GM23338 (cell line): Measurements from ENCODE around the gene UBE2QL1. TPM values are rescaled to one million over a fixed set of nuclear protein-coding genes. Genes with fewer than 3 reads are reported as not detected.

Experiments
- CREB1 ChIP-seq: fragments of 250-450 bp; sonication (Bioruptor Pico); IDR thresholded peaks from 2 replicates; pipeline ENCODE4 v1.5.0; 2020; ENCODE audit warnings: low read depth, mild to moderate bottlenecking, moderate library complexity
- CTCF ChIP-seq, 2 experiments: fragments of 200-600 bp in 1 of 2; sonication (generic) in 1 of 2; conservative IDR thresholded peaks; 2 replicates each; pipeline versions ENCODE4 v1.5.1 to v1.6.1; 2016 to 2017; ENCODE audit warnings: antibody characterized with exemption in 2 of 2, low read depth in 2 of 2, mild to moderate bottlenecking in 2 of 2, moderate library complexity in 1 of 2
- EZH2 ChIP-seq: fragments of 200-600 bp; sonication (generic); IDR thresholded peaks from one replicate; pipeline ENCODE4 v1.8.0; 2017; ENCODE audit warnings: antibody characterized with exemption, mild to moderate bottlenecking, low read depth; ENCODE audit not compliant: unreplicated experiment
- EZH2phosphoT487 ChIP-seq: fragments of 200-600 bp; sonication (generic); IDR thresholded peaks from one replicate; pipeline ENCODE4 v1.8.1; 2018; ENCODE audit warnings: antibody characterized with exemption; ENCODE audit not compliant: unreplicated experiment
- POLR2AphosphoS5 ChIP-seq: IDR thresholded peaks from 2 replicates; pipeline ENCODE4 v1.6.1; 2016; ENCODE audit warnings: antibody characterized with exemption, low read depth
- STAT1 ChIP-seq: IDR thresholded peaks from one replicate; pipeline ENCODE4 v1.6.1; 2016; ENCODE audit warnings: antibody characterized with exemption; ENCODE audit not compliant: unreplicated experiment
- ZNF114 ChIP-seq: fragments of 250-450 bp; sonication (Bioruptor Pico); IDR thresholded peaks from 2 replicates; pipeline ENCODE4 v1.5.0; 2020; ENCODE audit warnings: mild to moderate bottlenecking, moderate library complexity
- ZNF331 ChIP-seq: fragments of 250-450 bp; sonication (Bioruptor Pico); IDR thresholded peaks from 2 replicates; pipeline ENCODE4 v1.5.0; 2020; ENCODE audit warnings: low read depth, mild to moderate bottlenecking, moderate library complexity
- polyA plus RNA-seq: library from polyadenylated mRNA; unstranded; fragments of >200 nt; fragmentation: Nextera tagmentation; extraction: Ambion mirVana; gene quantifications from 2 replicates; pipeline ENCODE4 v1.2.1, GENCODE V29; 2016
- total RNA-seq: library from RNA; depleted of rRNA; stranded (reverse); fragments of >200 nt; shearing (Covaris generic); gene quantifications from 2 replicates; pipeline ENCODE4 v1.2.3, GENCODE V29; 2014
- TF ChIP-seq, protein P1 (sequence below): fragments of 250-450 bp; sonication (Bioruptor Pico); IDR thresholded peaks from 2 replicates; pipeline ENCODE4 v1.5.0; 2020; ENCODE audit warnings: mild to moderate bottlenecking, moderate library complexity
- TF ChIP-seq, protein P2 (sequence below): IDR thresholded peaks from one replicate; pipeline ENCODE4 v1.6.1; 2018; ENCODE audit warnings: antibody characterized with exemption; ENCODE audit not compliant: unreplicated experiment

UBE2QL1 gene
- total and polyA plus RNA-seq, 2 experiments from 2014 or later = 0.40 to 0.83 TPM

GRCh38 chr5:6407558-6408259 is 41.0 kb upstream of the UBE2QL1 start (continued):
- TF ChIP-seq, protein P1, sequence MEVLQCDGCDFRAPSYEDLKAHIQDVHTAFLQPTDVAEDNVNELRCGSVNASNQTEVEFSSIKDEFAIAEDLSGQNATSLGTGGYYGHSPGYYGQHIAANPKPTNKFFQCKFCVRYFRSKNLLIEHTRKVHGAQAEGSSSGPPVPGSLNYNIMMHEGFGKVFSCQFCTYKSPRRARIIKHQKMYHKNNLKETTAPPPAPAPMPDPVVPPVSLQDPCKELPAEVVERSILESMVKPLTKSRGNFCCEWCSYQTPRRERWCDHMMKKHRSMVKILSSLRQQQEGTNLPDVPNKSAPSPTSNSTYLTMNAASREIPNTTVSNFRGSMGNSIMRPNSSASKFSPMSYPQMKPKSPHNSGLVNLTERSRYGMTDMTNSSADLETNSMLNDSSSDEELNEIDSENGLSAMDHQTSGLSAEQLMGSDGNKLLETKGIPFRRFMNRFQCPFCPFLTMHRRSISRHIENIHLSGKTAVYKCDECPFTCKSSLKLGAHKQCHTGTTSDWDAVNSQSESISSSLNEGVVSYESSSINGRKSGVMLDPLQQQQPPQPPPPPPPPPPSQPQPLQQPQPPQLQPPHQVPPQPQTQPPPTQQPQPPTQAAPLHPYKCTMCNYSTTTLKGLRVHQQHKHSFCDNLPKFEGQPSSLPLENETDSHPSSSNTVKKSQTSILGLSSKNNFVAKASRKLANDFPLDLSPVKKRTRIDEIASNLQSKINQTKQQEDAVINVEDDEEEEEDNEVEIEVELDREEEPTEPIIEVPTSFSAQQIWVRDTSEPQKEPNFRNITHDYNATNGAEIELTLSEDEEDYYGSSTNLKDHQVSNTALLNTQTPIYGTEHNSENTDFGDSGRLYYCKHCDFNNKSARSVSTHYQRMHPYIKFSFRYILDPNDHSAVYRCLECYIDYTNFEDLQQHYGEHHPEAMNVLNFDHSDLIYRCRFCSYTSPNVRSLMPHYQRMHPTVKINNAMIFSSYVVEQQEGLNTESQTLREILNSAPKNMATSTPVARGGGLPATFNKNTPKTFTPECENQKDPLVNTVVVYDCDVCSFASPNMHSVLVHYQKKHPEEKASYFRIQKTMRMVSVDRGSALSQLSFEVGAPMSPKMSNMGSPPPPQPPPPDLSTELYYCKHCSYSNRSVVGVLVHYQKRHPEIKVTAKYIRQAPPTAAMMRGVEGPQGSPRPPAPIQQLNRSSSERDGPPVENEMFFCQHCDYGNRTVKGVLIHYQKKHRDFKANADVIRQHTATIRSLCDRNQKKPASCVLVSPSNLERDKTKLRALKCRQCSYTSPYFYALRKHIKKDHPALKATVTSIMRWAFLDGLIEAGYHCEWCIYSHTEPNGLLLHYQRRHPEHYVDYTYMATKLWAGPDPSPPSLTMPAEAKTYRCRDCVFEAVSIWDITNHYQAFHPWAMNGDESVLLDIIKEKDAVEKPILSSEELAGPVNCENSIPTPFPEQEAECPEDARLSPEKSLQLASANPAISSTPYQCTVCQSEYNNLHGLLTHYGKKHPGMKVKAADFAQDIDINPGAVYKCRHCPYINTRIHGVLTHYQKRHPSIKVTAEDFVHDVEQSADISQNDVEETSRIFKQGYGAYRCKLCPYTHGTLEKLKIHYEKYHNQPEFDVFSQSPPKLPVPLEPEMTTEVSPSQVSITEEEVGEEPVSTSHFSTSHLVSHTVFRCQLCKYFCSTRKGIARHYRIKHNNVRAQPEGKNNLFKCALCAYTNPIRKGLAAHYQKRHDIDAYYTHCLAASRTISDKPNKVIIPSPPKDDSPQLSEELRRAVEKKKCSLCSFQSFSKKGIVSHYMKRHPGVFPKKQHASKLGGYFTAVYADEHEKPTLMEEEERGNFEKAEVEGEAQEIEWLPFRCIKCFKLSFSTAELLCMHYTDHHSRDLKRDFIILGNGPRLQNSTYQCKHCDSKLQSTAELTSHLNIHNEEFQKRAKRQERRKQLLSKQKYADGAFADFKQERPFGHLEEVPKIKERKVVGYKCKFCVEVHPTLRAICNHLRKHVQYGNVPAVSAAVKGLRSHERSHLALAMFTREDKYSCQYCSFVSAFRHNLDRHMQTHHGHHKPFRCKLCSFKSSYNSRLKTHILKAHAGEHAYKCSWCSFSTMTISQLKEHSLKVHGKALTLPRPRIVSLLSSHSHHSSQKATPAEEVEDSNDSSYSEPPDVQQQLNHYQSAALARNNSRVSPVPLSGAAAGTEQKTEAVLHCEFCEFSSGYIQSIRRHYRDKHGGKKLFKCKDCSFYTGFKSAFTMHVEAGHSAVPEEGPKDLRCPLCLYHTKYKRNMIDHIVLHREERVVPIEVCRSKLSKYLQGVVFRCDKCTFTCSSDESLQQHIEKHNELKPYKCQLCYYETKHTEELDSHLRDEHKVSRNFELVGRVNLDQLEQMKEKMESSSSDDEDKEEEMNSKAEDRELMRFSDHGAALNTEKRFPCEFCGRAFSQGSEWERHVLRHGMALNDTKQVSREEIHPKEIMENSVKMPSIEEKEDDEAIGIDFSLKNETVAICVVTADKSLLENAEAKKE = no peak
- TF ChIP-seq STAT1 (no peak), ZNF331 (no peak), EZH2phosphoT487 (no peak), EZH2 (no peak), CREB1 (no peak), ZNF114 (no peak), POLR2AphosphoS5 (no peak), CTCF (conservative IDR thresholded peaks at IDR 0.05; ENCODE audit: low read depth in 2 of 2) (no peak)
- TF ChIP-seq, protein P2, sequence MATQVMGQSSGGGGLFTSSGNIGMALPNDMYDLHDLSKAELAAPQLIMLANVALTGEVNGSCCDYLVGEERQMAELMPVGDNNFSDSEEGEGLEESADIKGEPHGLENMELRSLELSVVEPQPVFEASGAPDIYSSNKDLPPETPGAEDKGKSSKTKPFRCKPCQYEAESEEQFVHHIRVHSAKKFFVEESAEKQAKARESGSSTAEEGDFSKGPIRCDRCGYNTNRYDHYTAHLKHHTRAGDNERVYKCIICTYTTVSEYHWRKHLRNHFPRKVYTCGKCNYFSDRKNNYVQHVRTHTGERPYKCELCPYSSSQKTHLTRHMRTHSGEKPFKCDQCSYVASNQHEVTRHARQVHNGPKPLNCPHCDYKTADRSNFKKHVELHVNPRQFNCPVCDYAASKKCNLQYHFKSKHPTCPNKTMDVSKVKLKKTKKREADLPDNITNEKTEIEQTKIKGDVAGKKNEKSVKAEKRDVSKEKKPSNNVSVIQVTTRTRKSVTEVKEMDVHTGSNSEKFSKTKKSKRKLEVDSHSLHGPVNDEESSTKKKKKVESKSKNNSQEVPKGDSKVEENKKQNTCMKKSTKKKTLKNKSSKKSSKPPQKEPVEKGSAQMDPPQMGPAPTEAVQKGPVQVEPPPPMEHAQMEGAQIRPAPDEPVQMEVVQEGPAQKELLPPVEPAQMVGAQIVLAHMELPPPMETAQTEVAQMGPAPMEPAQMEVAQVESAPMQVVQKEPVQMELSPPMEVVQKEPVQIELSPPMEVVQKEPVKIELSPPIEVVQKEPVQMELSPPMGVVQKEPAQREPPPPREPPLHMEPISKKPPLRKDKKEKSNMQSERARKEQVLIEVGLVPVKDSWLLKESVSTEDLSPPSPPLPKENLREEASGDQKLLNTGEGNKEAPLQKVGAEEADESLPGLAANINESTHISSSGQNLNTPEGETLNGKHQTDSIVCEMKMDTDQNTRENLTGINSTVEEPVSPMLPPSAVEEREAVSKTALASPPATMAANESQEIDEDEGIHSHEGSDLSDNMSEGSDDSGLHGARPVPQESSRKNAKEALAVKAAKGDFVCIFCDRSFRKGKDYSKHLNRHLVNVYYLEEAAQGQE = no peak
